PC-3 (cell line): ENCODE results near the gene KIF18A. TPM values are rescaled to one million over a fixed set of nuclear protein-coding genes. Genes with fewer than 3 reads are reported as not detected.

Experiments used
- ATAC-seq: fragments of 200-7000 bp; cut with Tn5 transposase; 2 replicates; pipeline ENCODE4 v1.9.1; 2020; ENCODE audit warnings: mild to moderate bottlenecking, moderate library complexity
- BruUV-seq: library from RNA; stranded (reverse); fragments of 400-500 nt; replicated peaks from 2 replicates; lab custom pipeline; 2021; lab: Mats Ljungman, UMichigan
- CTCF ChIA-PET: fragments of 300-600 bp; sonication (Branson Sonifier 250); formaldehyde crosslinking; loops from one replicate; lab custom pipeline; 2022; ENCODE audit warnings: antibody characterized with exemption; lab: Charles Lee
- POLR2A ChIA-PET: fragments of 300-600 bp; sonication (Branson Sonifier 250); formaldehyde crosslinking; loops from one replicate; lab custom pipeline; 2022; ENCODE audit warnings: antibody characterized with exemption; ENCODE audit not compliant: unreplicated experiment; lab: Charles Lee
- DNase-seq: peaks from one replicate; pipeline ENCODE4 v3.0.0-alpha.2; 2015
- H2AFZ ChIP-seq: fragments of 300-600 bp; sonication (generic); 2 replicates; pipeline ENCODE4 v1.6.0; 2016; ENCODE audit warnings: antibody characterized with exemption, low read length
- H3F3A ChIP-seq: fragments of 300-600 bp; sonication (generic); one replicate; pipeline ENCODE4 v1.6.0; 2017; ENCODE audit warnings: antibody characterized with exemption, low read length, control low read depth, mild to moderate bottlenecking; ENCODE audit not compliant: unreplicated experiment
- H3K27ac ChIP-seq: fragments of 300-600 bp; sonication (generic); 2 replicates; pipeline ENCODE4 v1.5.1; 2016; ENCODE audit warnings: mild to moderate bottlenecking, low read length
- H3K27me3 ChIP-seq: fragments of 300-600 bp; sonication (generic); 2 replicates; pipeline ENCODE4 v1.6.1; 2016; ENCODE audit warnings: low read length, mixed read lengths
- H3K36me3 ChIP-seq: fragments of 300-600 bp; sonication (generic); 2 replicates; pipeline ENCODE4 v1.6.1; 2016; ENCODE audit warnings: low read depth, mixed run types, low read length, mixed read lengths
- H3K4me1 ChIP-seq: fragments of 300-600 bp; sonication (generic); 2 replicates; pipeline ENCODE4 v1.5.1; 2016; ENCODE audit warnings: low read length; ENCODE audit not compliant: insufficient read depth
- H3K4me2 ChIP-seq: fragments of 300-600 bp; sonication (generic); 2 replicates; pipeline ENCODE4 v1.6.0; 2016; ENCODE audit warnings: low read length
- H3K4me3 ChIP-seq: fragments of 300-600 bp; sonication (generic); 2 replicates; pipeline ENCODE4 v1.5.1; 2016; ENCODE audit warnings: mild to moderate bottlenecking, low read length, mixed read lengths
- H3K79me2 ChIP-seq: fragments of 300-600 bp; sonication (generic); 2 replicates; pipeline ENCODE4 v1.6.1; 2017; ENCODE audit warnings: low read length, mixed read lengths
- H3K9ac ChIP-seq: fragments of 300-600 bp; sonication (generic); 2 replicates; pipeline ENCODE4 v1.6.0; 2016; ENCODE audit warnings: mild to moderate bottlenecking, low read length
- H3K9me2 ChIP-seq: fragments of 300-600 bp; sonication (generic); replicated peaks from 2 replicates; pipeline ENCODE4 v1.6.1; 2016; ENCODE audit warnings: mixed run types, low read length, mixed read lengths
- H3K9me3 ChIP-seq: fragments of 300-600 bp; sonication (generic); 2 replicates; pipeline ENCODE4 v1.6.1; 2016; ENCODE audit warnings: low read length, mixed read lengths
- H4K20me1 ChIP-seq: fragments of 300-600 bp; sonication (generic); 2 replicates; pipeline ENCODE4 v1.6.1; 2016; ENCODE audit warnings: low read length, mixed read lengths
- EZH2 ChIP-seq: fragments of 300-600 bp; sonication (generic); IDR thresholded peaks from one replicate; pipeline ENCODE4 v1.6.1; 2017; ENCODE audit warnings: antibody characterized with exemption, mild to moderate bottlenecking, low read length; ENCODE audit not compliant: unreplicated experiment
- EZH2phosphoT487 ChIP-seq: fragments of 300-600 bp; sonication (generic); IDR thresholded peaks from 2 replicates; pipeline ENCODE4 v1.6.1; 2018; ENCODE audit warnings: mild to moderate bottlenecking, antibody characterized with exemption, low read length, borderline replicate concordance
- intact Hi-C: fragments of 100-400 bp; cut with micrococcal nuclease; formaldehyde crosslinking; loops from 2 replicates; pipeline ENCODE4 v1.9.0; 2023
- total RNA-seq: library from RNA; depleted of rRNA; stranded (reverse); fragments of >200 nt; gene quantifications from 2 replicates; pipeline ENCODE4 v1.2.3, GENCODE V29; 2014
- TF ChIP-seq, protein P1 (sequence below): fragments of 300-600 bp; sonication (generic); conservative IDR thresholded peaks from 2 replicates; pipeline ENCODE4 v1.5.1; 2017; ENCODE audit warnings: antibody characterized with exemption, low read depth, mild to moderate bottlenecking, low read length

Gene KIF18A
- total RNA-seq, 1 experiment from 2014 or later = 15.3 TPM

DNA sequence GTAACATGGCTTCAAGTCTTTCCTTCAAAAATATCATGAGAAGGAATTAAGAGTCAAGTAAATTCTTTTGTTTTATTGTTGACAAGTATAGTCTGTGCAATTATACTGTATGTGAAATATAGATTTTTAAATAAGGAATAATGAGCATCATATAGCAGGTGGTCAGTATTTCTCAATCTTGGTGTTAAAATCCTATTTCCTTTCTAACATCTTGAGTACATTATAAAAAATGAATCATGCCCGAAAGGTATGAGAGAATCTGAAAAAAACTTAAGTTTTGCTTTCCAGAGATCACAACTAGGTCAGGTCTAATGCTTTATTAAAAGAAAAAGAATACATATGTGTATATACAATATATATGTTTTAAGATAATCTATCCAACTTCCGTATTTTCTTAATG is 53.1 kb downstream of the KIF18A start:
- ATAC-seq (no peak), DNase-seq (no peak)
- Histone ChIP-seq H3K9me2 (no peaks in the 10 kb centered on the region), H3K79me2 (no peaks in the 10 kb centered on the region), H3K4me1 (peaks cover 8% of the 10 kb centered on the region), H3K9me3 (no peaks in the 10 kb centered on the region), H3K4me3 (no peak overlapping the region), H2AFZ (no peak overlapping the region), H3K9ac (no peak overlapping the region), H3K27ac (no peak overlapping the region), H3K27me3 (no peaks in the 10 kb centered on the region), H3F3A (peaks cover 6% of the 10 kb centered on the region), H3K4me2 (no peak overlapping the region), H4K20me1 (no peaks in the 10 kb centered on the region), H3K36me3 (peaks cover 18% of the 10 kb centered on the region)
- BruUV-seq = no TSS peak
- POLR2A ChIA-PET = no interaction called here
- intact Hi-C loops = no loop called here
- TF ChIP-seq EZH2 (no peak), EZH2phosphoT487 (no peak)
- TF ChIP-seq, protein P1, sequence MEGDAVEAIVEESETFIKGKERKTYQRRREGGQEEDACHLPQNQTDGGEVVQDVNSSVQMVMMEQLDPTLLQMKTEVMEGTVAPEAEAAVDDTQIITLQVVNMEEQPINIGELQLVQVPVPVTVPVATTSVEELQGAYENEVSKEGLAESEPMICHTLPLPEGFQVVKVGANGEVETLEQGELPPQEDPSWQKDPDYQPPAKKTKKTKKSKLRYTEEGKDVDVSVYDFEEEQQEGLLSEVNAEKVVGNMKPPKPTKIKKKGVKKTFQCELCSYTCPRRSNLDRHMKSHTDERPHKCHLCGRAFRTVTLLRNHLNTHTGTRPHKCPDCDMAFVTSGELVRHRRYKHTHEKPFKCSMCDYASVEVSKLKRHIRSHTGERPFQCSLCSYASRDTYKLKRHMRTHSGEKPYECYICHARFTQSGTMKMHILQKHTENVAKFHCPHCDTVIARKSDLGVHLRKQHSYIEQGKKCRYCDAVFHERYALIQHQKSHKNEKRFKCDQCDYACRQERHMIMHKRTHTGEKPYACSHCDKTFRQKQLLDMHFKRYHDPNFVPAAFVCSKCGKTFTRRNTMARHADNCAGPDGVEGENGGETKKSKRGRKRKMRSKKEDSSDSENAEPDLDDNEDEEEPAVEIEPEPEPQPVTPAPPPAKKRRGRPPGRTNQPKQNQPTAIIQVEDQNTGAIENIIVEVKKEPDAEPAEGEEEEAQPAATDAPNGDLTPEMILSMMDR = no peak
- CTCF ChIA-PET = no interaction called here

DNA sequence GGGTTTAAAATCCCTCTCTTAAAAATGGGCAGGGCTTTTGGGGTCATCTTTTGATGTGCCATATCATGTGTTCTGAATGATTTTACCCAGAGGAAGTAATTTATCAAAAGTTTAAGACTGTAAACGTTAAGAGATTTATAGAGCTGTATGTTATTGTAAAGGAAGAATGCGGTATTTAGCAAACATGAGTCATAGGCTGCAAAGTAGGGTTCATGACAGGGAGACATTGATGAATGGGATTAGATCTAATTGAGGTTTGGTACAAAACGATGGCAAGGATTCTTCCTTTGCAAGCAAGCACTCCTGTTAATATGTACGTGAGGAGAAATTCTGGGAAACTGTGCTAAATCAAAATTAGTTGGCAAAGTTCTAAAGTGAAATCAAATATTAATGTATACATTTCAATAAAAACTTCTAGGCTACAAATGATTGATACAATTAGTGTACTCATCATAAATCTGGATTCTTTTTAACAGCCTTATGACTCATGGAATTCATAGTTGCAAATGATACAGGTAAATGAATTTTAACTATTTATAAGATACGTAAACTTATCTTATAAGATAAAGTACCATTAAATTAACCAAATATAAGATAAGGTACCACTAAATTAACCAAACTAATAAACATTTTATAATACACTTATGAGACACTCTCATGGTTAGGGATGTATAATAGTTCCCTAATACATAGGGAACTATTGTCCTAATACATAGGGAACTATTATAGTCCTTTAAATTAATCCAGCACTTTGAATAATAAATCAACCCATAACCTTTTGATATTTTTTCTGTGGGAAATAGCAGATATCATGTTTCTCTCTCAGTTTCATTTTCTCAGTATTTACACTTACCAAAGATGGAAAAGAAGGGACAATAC is 58.4 kb downstream of the KIF18A start:
- Histone ChIP-seq H2AFZ (no peak overlapping the region), H4K20me1 (no peaks in the 10 kb centered on the region), H3K27me3 (no peaks in the 10 kb centered on the region), H3K4me2 (peak overlapping the region; percentile 46), H3K4me1 (peaks cover 28% of the 10 kb centered on the region), H3F3A (peaks cover 6% of the 10 kb centered on the region), H3K9me2 (no peaks in the 10 kb centered on the region), H3K79me2 (no peaks in the 10 kb centered on the region), H3K27ac (peak overlapping the region; percentile 87), H3K4me3 (no peak overlapping the region), H3K9me3 (no peaks in the 10 kb centered on the region), H3K36me3 (peaks cover 3% of the 10 kb centered on the region; the same call in 1 of the 2 replicates), H3K9ac (peak overlapping the region; percentile 45)
- peak; percentile 90 for DNase-seq
- ChIA-PET CTCF (no interaction called here), POLR2A (interaction anchor here (0.6 to 0.7 kb wide), 2 partner anchors 267 to 970 kb away, joined by 5 read pairs; no protein-coding TSS in a partner anchor)
- intact Hi-C loops = loop anchor here (2.0 to 10.0 kb wide), 4 partner anchors 38 to 347 kb away; partner anchors contain the start of gene BDNF
- TF ChIP-seq EZH2phosphoT487 = no peak
- BruUV-seq = no TSS peak
- peak; percentile 86 for ATAC-seq

DNA sequence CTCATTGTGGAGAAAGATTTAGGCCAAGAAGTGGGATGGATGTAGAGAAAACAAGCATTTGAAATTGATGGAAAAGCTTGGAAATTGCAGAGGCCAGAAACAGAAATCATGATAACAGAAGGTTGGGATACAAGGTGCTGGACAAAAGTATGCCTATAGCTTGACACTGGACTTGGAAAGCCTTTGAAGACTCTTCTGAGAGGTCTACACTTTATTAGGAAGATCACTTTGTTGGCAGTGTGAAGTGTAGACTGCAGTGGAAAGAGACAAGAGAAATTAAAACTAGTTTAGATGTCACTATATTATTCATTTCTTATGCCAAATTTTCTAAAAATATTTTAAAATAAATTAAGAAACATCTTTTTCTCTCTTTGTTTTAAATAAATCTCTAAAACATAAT is 59.1 kb downstream of the KIF18A start:
- H3F3A ChIP-seq = peaks cover 6% of the 10 kb centered on the region
- no peaks in the 10 kb centered on the region for H3K36me3 ChIP-seq
- BruUV-seq = no TSS peak
- 0 out of 2 replicates have a peak overlapping the region, but pooled peaks have one; percentile 25 for H3K9ac ChIP-seq
- H3K9me2 ChIP-seq = no peaks in the 10 kb centered on the region
- DNase-seq (no peak), ATAC-seq (no peak)
- no peaks in the 10 kb centered on the region for H4K20me1 ChIP-seq
- no peak overlapping the region for H3K4me3 ChIP-seq
- H3K4me2 ChIP-seq = no peak overlapping the region
- ChIA-PET CTCF (no interaction called here), POLR2A (interaction anchor here (0.6 to 0.7 kb wide), 2 partner anchors 167 to 267 kb away, joined by 5 to 6 read pairs; no protein-coding TSS in a partner anchor)
- peaks cover 36% of the 10 kb centered on the region for H3K4me1 ChIP-seq
- no peaks in the 10 kb centered on the region for H3K9me3 ChIP-seq
- no peaks in the 10 kb centered on the region for H3K79me2 ChIP-seq
- intact Hi-C loops = loop anchor here (5.0 to 10.0 kb wide), 3 partner anchors 38 to 347 kb away; partner anchors contain the start of gene BDNF
- H2AFZ ChIP-seq = no peak overlapping the region
- H3K27ac ChIP-seq = peak overlapping the region; percentile 87
- no peaks in the 10 kb centered on the region for H3K27me3 ChIP-seq
- TF ChIP-seq EZH2 = no peak
